Hepatic stellate cell (primary cell): Measurements from ENCODE around the gene PTCD1.

ENCODE experiments used
- DNase-seq: peaks from one replicate; pipeline ENCODE4 v3.0.0; 2011; ENCODE audit warnings: low spot score

The PTCD1 gene

GRCh38 chr7:99368750-99369389 is 69.7 kb downstream of the PTCD1 start:
- DNase-seq = no peak
